Endothelial cell (in vitro differentiated cells): ENCODE results near the gene CDKAL1. TPM values are rescaled to one million over a fixed set of nuclear protein-coding genes. Genes with fewer than 3 reads are reported as not detected.

Source experiments
- DNase-seq: peaks from one replicate; pipeline ENCODE4 v3.0.0; 2021; ENCODE audit warnings: low spot score
- H3K27ac Mint-ChIP-seq: one replicate; pipeline ENCODE4 v1.8.0; 2021; ENCODE audit warnings: mixed read lengths, inconsistent platforms; ENCODE audit not compliant: unreplicated experiment
- H3K27me3 Mint-ChIP-seq: one replicate; pipeline ENCODE4 v1.8.0; 2021; ENCODE audit warnings: mild to moderate bottlenecking, moderate library complexity, mixed read lengths, inconsistent platforms; ENCODE audit not compliant: unreplicated experiment
- H3K36me3 Mint-ChIP-seq: one replicate; pipeline ENCODE4 v1.8.0; 2021; ENCODE audit warnings: mild to moderate bottlenecking, low read depth, mixed read lengths, inconsistent platforms; ENCODE audit not compliant: unreplicated experiment
- H3K4me1 Mint-ChIP-seq: one replicate; pipeline ENCODE4 v1.8.0; 2021; ENCODE audit warnings: mild to moderate bottlenecking, mixed read lengths, inconsistent platforms; ENCODE audit not compliant: unreplicated experiment
- H3K4me3 Mint-ChIP-seq: one replicate; pipeline ENCODE4 v1.8.0; 2021; ENCODE audit warnings: mild to moderate bottlenecking, mixed read lengths, inconsistent platforms; ENCODE audit not compliant: unreplicated experiment
- H3K9me3 Mint-ChIP-seq: one replicate; pipeline ENCODE4 v1.8.0; 2021; ENCODE audit warnings: mixed read lengths, inconsistent platforms; ENCODE audit not compliant: unreplicated experiment
- total RNA-seq: library from RNA; stranded (reverse); fragmentation: NEBNext Ultra II Directional; extraction: Animal tissue kit (Norgen Biotek cat#: 25700); gene quantifications from one replicate; pipeline ENCODE4 v1.2.1, GENCODE V29; 2021; ENCODE audit not compliant: unreplicated experiment
- TF ChIP-seq, protein P1 (sequence below): fragments of 200-600 bp; sonication (generic); IDR thresholded peaks from one replicate; pipeline ENCODE4 v1.5.0; 2021; ENCODE audit warnings: antibody characterized with exemption; ENCODE audit not compliant: unreplicated experiment

Gene CDKAL1
- total RNA-seq, 1 donor from 2014 or later = 43.9 TPM

DNA sequence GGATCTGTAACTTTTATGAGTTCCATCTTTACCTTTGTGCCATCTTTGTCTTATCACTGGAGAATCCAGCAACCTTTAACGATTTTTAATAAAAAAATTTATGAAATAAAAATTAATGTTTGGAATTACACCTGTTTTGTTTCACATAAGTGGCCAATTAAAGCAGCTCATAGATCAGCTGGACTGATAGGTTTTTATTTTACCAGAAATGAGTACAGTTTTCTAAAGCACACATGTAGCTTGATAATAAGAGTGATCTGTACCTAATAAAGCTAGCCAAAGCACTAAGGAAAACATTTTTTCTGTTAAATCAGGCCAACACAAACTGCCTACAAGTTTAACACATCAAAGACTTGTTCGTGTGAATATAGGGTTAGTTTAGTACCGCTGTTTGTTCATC, 500.1 kb downstream of the CDKAL1 start:
- Mint-ChIP-seq H3K27me3 (peaks cover 3% of the 10 kb centered on the region), H3K4me3 (no peak overlapping the region), H3K9me3 (no peaks in the 10 kb centered on the region), H3K36me3 (no peaks in the 10 kb centered on the region), H3K4me1 (peaks cover 9% of the 10 kb centered on the region), H3K27ac (no peak overlapping the region)
- TF ChIP-seq, protein P1, sequence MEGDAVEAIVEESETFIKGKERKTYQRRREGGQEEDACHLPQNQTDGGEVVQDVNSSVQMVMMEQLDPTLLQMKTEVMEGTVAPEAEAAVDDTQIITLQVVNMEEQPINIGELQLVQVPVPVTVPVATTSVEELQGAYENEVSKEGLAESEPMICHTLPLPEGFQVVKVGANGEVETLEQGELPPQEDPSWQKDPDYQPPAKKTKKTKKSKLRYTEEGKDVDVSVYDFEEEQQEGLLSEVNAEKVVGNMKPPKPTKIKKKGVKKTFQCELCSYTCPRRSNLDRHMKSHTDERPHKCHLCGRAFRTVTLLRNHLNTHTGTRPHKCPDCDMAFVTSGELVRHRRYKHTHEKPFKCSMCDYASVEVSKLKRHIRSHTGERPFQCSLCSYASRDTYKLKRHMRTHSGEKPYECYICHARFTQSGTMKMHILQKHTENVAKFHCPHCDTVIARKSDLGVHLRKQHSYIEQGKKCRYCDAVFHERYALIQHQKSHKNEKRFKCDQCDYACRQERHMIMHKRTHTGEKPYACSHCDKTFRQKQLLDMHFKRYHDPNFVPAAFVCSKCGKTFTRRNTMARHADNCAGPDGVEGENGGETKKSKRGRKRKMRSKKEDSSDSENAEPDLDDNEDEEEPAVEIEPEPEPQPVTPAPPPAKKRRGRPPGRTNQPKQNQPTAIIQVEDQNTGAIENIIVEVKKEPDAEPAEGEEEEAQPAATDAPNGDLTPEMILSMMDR = no peak
- no peak for DNase-seq

DNA sequence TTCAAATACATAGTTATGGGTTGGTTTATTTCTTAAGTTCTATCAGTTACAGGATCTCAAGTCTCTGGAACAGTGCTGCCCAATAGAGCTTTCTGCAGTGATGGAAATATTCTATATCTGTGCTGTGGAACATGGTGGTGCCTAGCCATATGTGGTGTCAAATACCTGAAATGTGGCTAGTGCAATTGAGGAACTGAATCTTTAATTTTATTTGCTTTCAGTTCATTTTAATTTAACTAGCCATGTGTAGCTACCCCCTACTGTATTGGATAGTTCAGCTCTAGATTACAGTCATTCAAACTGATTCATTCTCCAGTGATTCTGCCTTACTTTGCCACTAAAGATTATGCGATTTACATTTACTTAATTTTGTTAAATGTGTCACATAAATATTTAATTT, 503.2 kb downstream of the CDKAL1 start:
- peaks cover 9% of the 10 kb centered on the region for H3K4me1 Mint-ChIP-seq
- no peaks in the 10 kb centered on the region for H3K9me3 Mint-ChIP-seq
- H3K27ac Mint-ChIP-seq = no peak overlapping the region
- H3K36me3 Mint-ChIP-seq = no peaks in the 10 kb centered on the region
- H3K27me3 Mint-ChIP-seq = no peaks in the 10 kb centered on the region
- no peak for DNase-seq
- H3K4me3 Mint-ChIP-seq = no peak overlapping the region
- TF ChIP-seq, protein P1 = no peak

DNA sequence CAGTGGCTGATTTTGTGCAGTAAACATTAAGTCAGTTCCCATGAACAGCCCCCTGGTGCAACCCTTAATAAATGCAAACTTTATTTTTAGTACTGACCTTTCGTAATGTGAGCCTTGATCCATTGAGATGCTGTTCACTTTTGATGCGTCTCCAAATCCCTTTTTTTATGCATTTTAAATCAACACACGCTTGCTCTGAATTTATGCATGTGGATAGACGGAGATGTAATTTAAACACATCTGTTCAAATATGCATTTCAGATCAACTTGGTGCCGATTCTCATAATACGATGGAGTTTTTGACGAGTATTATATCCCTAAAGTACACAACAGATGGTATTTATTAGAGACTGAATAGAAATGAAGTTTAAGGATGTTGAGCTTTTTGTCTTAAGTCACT, 505.7 kb downstream of the CDKAL1 start:
- Mint-ChIP-seq H3K9me3 (no peaks in the 10 kb centered on the region), H3K4me1 (peaks cover 5% of the 10 kb centered on the region), H3K36me3 (no peaks in the 10 kb centered on the region), H3K27ac (no peak overlapping the region), H3K27me3 (no peaks in the 10 kb centered on the region), H3K4me3 (no peak overlapping the region)
- no peak for DNase-seq
- TF ChIP-seq, protein P1 = no peak

DNA sequence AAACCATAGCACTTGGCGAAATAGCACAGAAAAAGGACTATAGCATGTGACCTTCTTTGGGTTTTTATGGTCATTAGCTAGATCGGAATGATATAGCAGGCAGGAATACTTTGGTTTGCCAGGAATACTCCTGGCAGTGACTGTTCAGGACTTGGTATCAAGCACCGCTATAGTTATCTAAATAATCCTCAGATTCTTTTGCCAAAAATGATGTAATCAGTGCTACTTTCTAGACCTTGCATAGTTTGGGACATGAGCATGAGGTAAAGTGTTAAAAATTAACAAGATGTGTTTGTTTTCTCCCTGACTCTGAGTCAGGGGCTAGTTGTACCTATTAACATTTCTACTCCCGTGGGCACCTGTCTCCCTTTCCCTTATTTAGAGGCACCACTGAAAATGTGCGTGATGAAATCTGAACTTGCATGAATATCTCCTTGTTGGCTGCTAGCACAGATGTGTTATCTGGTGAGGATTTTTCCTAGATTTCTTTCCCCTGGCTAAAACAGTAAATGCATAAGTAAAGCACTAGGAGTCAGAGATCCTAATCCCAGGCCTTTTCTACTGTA, 511.0 kb downstream of the CDKAL1 start:
- H3K4me3 Mint-ChIP-seq = no peak overlapping the region

DNA sequence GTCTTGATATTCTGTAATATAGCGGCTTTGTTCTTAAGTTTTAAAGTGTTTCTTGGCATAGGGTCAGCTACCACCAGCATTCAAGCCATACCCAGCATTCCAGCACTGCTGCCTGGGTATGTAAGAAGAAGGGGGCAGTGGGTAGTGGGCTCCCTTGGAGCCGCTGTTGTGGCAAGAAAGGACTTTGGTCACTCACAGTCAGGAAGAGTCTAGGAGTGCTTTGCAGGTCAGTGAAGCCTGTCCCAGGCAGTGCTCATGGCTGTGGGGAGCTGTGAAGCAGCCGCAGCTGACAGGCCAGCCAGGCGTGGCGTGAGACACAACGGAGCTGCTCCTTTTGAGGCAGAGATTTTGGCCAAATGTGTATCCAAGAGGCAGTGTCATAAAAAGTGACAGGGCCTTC, 512.0 kb downstream of the CDKAL1 start:
- H3K4me3 Mint-ChIP-seq = no peak overlapping the region
- H3K27me3 Mint-ChIP-seq = no peaks in the 10 kb centered on the region
- H3K9me3 Mint-ChIP-seq = no peaks in the 10 kb centered on the region
- H3K27ac Mint-ChIP-seq = no peak overlapping the region
- no peaks in the 10 kb centered on the region for H3K4me1 Mint-ChIP-seq
- TF ChIP-seq, protein P1 = no peak
- DNase-seq = no peak
- H3K36me3 Mint-ChIP-seq = no peaks in the 10 kb centered on the region

More for the DNA sequence above, 511.0 kb downstream of the CDKAL1 start:
- no peaks in the 10 kb centered on the region for H3K36me3 Mint-ChIP-seq
- H3K4me1 Mint-ChIP-seq = no peaks in the 10 kb centered on the region
- H3K27me3 Mint-ChIP-seq = no peaks in the 10 kb centered on the region
- H3K27ac Mint-ChIP-seq = no peak overlapping the region
- TF ChIP-seq, protein P1 = no peak
- DNase-seq = no peak
- no peaks in the 10 kb centered on the region for H3K9me3 Mint-ChIP-seq
